Measurements from ENCODE around the gene C1GALT1. TPM values are rescaled to one million over a fixed set of nuclear protein-coding genes. Genes with fewer than 3 reads are reported as not detected.

Gene C1GALT1
- total RNA-seq, 3 donors from 2014 or later: 23.3 to 38.9 (median 30.1) TPM

GRCh38 chr7:7228967-7229366, 46.6 kb downstream of the C1GALT1 start:
- TF ChIP-seq CTCF (IDR thresholded peaks at IDR 0.05): no peak
- H3K4me3 ChIP-seq: no peak overlapping the region
- ATAC-seq (no peak), DNase-seq (no peak)
- H3K9me3 ChIP-seq: peaks cover 8% of the 10 kb centered on the region
- H3K36me3 ChIP-seq (ENCODE audit: low read depth): no peaks in the 10 kb centered on the region
- intact Hi-C loops (cut with DNase I, micrococcal nuclease): no loop called here
- no peaks in the 10 kb centered on the region for H3K4me1 ChIP-seq (ENCODE audit: low read depth)

- TF ChIP-seq CTCF (IDR thresholded peaks at IDR 0.05): no peak
- intact Hi-C loops (cut with DNase I, micrococcal nuclease): no loop called here
- Histone ChIP-seq H3K4me3 (no peak overlapping the region), H3K36me3 (ENCODE audit: low read depth) (no peaks in the 10 kb centered on the region), H3K9me3 (peaks cover 8% of the 10 kb centered on the region), H3K4me1 (ENCODE audit: low read depth) (no peaks in the 10 kb centered on the region)
- DNase-seq (no peak), ATAC-seq (no peak)
Measured at GRCh38 chr7:7231000-7231399, 48.7 kb downstream of the C1GALT1 start.

GRCh38 chr7:7231865-7232264, 49.5 kb downstream of the C1GALT1 start:
- DNase-seq (no peak), ATAC-seq (peak; percentile 34)
- Histone ChIP-seq H3K4me3 (no peak overlapping the region), H3K4me1 (ENCODE audit: low read depth) (no peaks in the 10 kb centered on the region), H3K9me3 (peaks cover 8% of the 10 kb centered on the region), H3K36me3 (ENCODE audit: low read depth) (no peaks in the 10 kb centered on the region)
- TF ChIP-seq CTCF (IDR thresholded peaks at IDR 0.05): no peak
- intact Hi-C loops (cut with DNase I, micrococcal nuclease): no loop called here

GRCh38 chr7:7235347-7235746, 53.0 kb downstream of the C1GALT1 start:
- Histone ChIP-seq H3K36me3 (ENCODE audit: low read depth) (no peaks in the 10 kb centered on the region), H3K9me3 (peaks cover 8% of the 10 kb centered on the region), H3K4me3 (no peak overlapping the region), H3K4me1 (ENCODE audit: low read depth) (no peaks in the 10 kb centered on the region)
- DNase-seq (no peak), ATAC-seq (no peak)
- no peak for TF ChIP-seq CTCF (IDR thresholded peaks at IDR 0.05)
- intact Hi-C loops (cut with DNase I, micrococcal nuclease): no loop called here

GRCh38 chr7:7236041-7236440, 53.7 kb downstream of the C1GALT1 start:
- no peaks in the 10 kb centered on the region for H3K36me3 ChIP-seq (ENCODE audit: low read depth)
- no peak overlapping the region for H3K4me3 ChIP-seq
- H3K4me1 ChIP-seq (ENCODE audit: low read depth): no peaks in the 10 kb centered on the region
- ATAC-seq (no peak), DNase-seq (no peak)
- peaks cover 3% of the 10 kb centered on the region for H3K9me3 ChIP-seq
- intact Hi-C loops (cut with DNase I, micrococcal nuclease): no loop called here
- TF ChIP-seq CTCF (IDR thresholded peaks at IDR 0.05): no peak
